SK-N-SH treated with all-trans-retinoic acid at 6 μM for 48 hours (cell line): Measurements from ENCODE around the gene TMEM208.

Experiments
- ATAC-seq: fragments of 200-7000 bp; cut with Tn5 transposase; 3 replicates; pipeline ENCODE4 v1.9.1; 2020; ENCODE audit warnings: mild to moderate bottlenecking, moderate library complexity
- BACH2 ChIP-seq: fragments of 250-450 bp; sonication (Bioruptor Pico); IDR thresholded peaks from 2 replicates; pipeline ENCODE4 v1.9.0; 2021; ENCODE audit warnings: mild to moderate bottlenecking, borderline replicate concordance
- CREB5 ChIP-seq: fragments of 250-450 bp; sonication (Bioruptor Pico); IDR thresholded peaks from 2 replicates; pipeline ENCODE4 v1.5.1; 2020; ENCODE audit warnings: low read depth, mild to moderate bottlenecking, moderate library complexity
- CSDC2 ChIP-seq: fragments of 250-450 bp; sonication (Bioruptor Pico); IDR thresholded peaks from 2 replicates; pipeline ENCODE4 v1.5.0; 2020; ENCODE audit warnings: mild to moderate bottlenecking, moderate library complexity
- CSRNP3 ChIP-seq: fragments of 250-450 bp; sonication (Bioruptor Pico); IDR thresholded peaks from 2 replicates; pipeline ENCODE4 v1.5.1; 2021; ENCODE audit warnings: mild to moderate bottlenecking, moderate library complexity
- ESRRG ChIP-seq: fragments of 250-450 bp; sonication (Bioruptor Pico); IDR thresholded peaks from 2 replicates; pipeline ENCODE4 v1.6.1; 2021; ENCODE audit warnings: mild to moderate bottlenecking
- GLIS3 ChIP-seq: fragments of 250-450 bp; sonication (Bioruptor Pico); IDR thresholded peaks from 2 replicates; pipeline ENCODE4 v1.5.0; 2020; ENCODE audit warnings: mild to moderate bottlenecking, moderate library complexity
- ISL1 ChIP-seq: fragments of 250-450 bp; sonication (Bioruptor Pico); IDR thresholded peaks from 2 replicates; pipeline ENCODE4 v2.1.2; 2022; ENCODE audit warnings: mild to moderate bottlenecking, moderate library complexity
- OSR1 ChIP-seq: fragments of 250-450 bp; sonication (Bioruptor Pico); IDR thresholded peaks from 2 replicates; pipeline ENCODE4 v1.8.0; 2022; ENCODE audit warnings: moderate library complexity, mild to moderate bottlenecking, inconsistent platforms
- POU6F1 ChIP-seq: fragments of 250-450 bp; sonication (Bioruptor Pico); IDR thresholded peaks from 2 replicates; pipeline ENCODE4 v1.8.0; 2021; ENCODE audit warnings: low read depth, mild to moderate bottlenecking, moderate library complexity, borderline replicate concordance
- PPARA ChIP-seq: fragments of 250-450 bp; sonication (Bioruptor Pico); IDR thresholded peaks from 2 replicates; pipeline ENCODE4 v1.5.0; 2020; ENCODE audit warnings: mild to moderate bottlenecking, borderline replicate concordance
- RARB ChIP-seq: fragments of 250-450 bp; sonication (Bioruptor Pico); IDR thresholded peaks from 2 replicates; pipeline ENCODE4 v1.8.0; 2021; ENCODE audit warnings: mild to moderate bottlenecking, moderate library complexity
- SNAI2 ChIP-seq: fragments of 250-450 bp; sonication (Bioruptor Pico); IDR thresholded peaks from 2 replicates; pipeline ENCODE4 v1.5.0; 2020; ENCODE audit warnings: mild to moderate bottlenecking, moderate library complexity
- TCF4 ChIP-seq: fragments of 250-450 bp; sonication (Bioruptor Pico); IDR thresholded peaks from 2 replicates; pipeline ENCODE4 v1.8.0; 2021; ENCODE audit warnings: mild to moderate bottlenecking, moderate library complexity, borderline replicate concordance
- TOX ChIP-seq: fragments of 250-450 bp; sonication (Bioruptor Pico); IDR thresholded peaks from 2 replicates; pipeline ENCODE4 v1.8.0; 2021; ENCODE audit warnings: mild to moderate bottlenecking, moderate library complexity, borderline replicate concordance
- TSHZ2 ChIP-seq: fragments of 250-450 bp; sonication (Bioruptor Pico); IDR thresholded peaks from 2 replicates; pipeline ENCODE4 v1.5.0; 2020; ENCODE audit warnings: mild to moderate bottlenecking, moderate library complexity
- ZC3H10 ChIP-seq: fragments of 250-450 bp; sonication (Bioruptor Pico); IDR thresholded peaks from 2 replicates; pipeline ENCODE4 v1.5.1; 2021; ENCODE audit warnings: mild to moderate bottlenecking, moderate library complexity
- ZFP30 ChIP-seq: fragments of 450-650 bp; formaldehyde crosslinking; IDR thresholded peaks from 2 replicates; pipeline ENCODE4 v1.5.0; 2022; ENCODE audit warnings: mild to moderate bottlenecking, moderate library complexity
- ZNF565 ChIP-seq: fragments of 450-650 bp; formaldehyde crosslinking; conservative IDR thresholded peaks from 2 replicates; pipeline ENCODE4 v1.5.0; 2020; ENCODE audit warnings: low read depth, mild to moderate bottlenecking, moderate library complexity
- ZNF70 ChIP-seq: fragments of 450-650 bp; formaldehyde crosslinking; IDR thresholded peaks from 2 replicates; pipeline ENCODE4 v1.5.0; 2020; ENCODE audit warnings: mild to moderate bottlenecking, moderate library complexity
- ZNF8 ChIP-seq: fragments of 450-650 bp; formaldehyde crosslinking; IDR thresholded peaks from 2 replicates; pipeline ENCODE4 v1.5.0; 2020; ENCODE audit warnings: mild to moderate bottlenecking, moderate library complexity
- TF ChIP-seq, protein P1 (sequence below): fragments of 250-450 bp; sonication (Bioruptor Pico); IDR thresholded peaks from 2 replicates; pipeline ENCODE4 v1.8.0; 2020; ENCODE audit warnings: mild to moderate bottlenecking, moderate library complexity, borderline replicate concordance

TMEM208 gene

DNA sequence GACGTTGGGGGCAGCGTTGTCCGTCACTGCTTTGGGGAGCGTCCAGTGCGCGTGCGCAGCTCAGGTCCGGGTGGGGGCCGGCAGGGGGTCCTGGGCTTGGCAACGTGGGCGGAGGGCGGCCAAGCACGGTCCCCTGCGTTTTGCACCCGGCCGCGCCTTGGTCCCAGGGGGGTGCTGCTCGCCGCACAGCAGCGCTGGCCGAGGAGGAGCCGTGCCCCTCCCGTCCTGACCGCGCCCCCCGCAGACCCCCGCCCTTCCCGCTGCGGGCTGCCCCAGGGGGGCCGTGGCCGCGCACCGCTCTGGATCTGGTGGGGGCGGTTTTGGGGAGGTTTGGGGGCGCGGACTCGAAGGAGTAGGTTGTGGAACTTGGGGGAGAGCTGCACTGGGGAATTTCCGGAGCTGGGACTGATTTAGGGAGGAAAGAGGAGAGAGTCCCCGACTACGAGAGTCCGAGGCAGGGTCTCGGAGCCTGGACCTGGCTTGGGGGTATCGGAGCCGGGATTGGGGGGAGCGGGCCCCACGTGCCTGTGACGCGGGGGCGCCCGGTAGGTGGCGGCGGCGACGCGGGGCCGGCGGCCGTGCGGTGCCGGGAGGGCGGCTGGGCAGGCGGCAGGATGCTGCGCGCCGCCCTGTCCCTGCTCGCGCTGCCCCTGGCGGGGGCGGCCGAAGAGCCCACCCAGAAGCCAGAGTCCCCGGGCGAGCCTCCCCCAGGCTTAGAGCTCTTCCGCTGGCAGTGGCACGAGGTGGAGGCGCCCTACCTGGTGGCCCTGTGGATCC lies 21.7 kb downstream of the TMEM208 start, which contains the start of gene SLC9A5:
TSS of gene SLC9A5 (plus strand) at position 579 of the 777 bp plus-strand sequence. CDS start at position 615, 36 bp downstream.
- ATAC-seq, result no peak
- TF ChIP-seq TOX (CRISPR knock-in tag) (no peak), TCF4 (CRISPR knock-in tag) (no peak), ZNF70 (CRISPR knock-in tag) (no peak), ZFP30 (CRISPR knock-in tag) (no peak), ISL1 (CRISPR knock-in tag) (no peak), GLIS3 (CRISPR knock-in tag) (no peak), ZNF565 (CRISPR knock-in tag) (no peak), ZC3H10 (CRISPR knock-in tag) (no peak), CSRNP3 (CRISPR knock-in tag) (no peak), PPARA (no peak), OSR1 (no peak), CREB5 (CRISPR knock-in tag) (no peak), POU6F1 (CRISPR knock-in tag) (no peak), ZNF8 (CRISPR knock-in tag) (no peak), CSDC2 (CRISPR knock-in tag) (no peak), RARB (no peak), ESRRG (no peak), TSHZ2 (CRISPR knock-in tag) (no peak)
- TF ChIP-seq, protein P1, sequence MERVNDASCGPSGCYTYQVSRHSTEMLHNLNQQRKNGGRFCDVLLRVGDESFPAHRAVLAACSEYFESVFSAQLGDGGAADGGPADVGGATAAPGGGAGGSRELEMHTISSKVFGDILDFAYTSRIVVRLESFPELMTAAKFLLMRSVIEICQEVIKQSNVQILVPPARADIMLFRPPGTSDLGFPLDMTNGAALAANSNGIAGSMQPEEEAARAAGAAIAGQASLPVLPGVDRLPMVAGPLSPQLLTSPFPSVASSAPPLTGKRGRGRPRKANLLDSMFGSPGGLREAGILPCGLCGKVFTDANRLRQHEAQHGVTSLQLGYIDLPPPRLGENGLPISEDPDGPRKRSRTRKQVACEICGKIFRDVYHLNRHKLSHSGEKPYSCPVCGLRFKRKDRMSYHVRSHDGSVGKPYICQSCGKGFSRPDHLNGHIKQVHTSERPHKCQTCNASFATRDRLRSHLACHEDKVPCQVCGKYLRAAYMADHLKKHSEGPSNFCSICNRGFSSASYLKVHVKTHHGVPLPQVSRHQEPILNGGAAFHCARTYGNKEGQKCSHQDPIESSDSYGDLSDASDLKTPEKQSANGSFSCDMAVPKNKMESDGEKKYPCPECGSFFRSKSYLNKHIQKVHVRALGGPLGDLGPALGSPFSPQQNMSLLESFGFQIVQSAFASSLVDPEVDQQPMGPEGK (CRISPR knock-in tag), result no peak

DNA sequence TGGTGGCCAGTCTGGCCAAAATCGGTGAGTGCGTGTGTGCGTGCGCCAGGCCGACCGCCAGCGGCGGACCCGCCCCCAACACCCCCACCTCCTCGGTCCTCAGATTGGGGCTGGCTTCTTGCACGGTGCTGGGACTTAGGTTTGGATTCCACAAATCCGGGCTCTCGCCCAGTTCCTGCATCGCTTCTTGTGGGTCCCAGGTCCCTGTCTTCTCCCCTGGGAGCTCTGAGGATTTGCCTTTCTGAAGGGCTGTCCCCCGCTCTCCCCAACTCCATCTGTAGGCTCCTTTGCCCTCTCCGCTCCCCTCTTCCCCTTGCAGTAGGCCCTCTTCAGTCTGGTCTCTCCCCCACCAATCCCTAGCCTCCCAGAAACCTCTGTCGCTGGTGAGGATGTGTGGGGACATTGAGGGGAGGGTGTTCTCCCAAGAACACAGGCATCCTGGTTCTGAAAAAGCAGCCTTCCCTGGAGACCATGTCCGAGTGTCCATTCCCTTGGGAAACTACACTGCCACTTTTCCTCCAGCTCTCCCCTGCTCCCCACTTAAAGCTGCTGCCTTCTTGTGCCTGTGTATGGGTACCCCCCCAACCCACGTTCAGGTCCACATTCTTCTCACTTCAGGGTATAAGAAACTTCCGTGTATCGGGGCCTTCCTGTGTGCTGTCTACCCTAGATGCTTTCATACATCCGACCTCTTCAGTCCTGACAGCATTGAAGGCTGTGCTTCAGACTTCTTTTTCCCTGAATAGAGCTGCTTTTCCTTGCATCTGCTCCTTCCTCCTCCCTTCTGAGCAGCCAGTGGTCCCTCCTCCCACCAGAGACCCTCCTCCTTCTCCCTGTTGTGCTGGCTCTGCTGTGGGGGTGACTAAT lies 22.5 kb downstream of the TMEM208 start:
- ATAC-seq, result no peak
- TF ChIP-seq ZNF8 (CRISPR knock-in tag) (no peak), RARB (no peak), SNAI2 (CRISPR knock-in tag) (no peak), TCF4 (CRISPR knock-in tag) (no peak), GLIS3 (CRISPR knock-in tag) (no peak), POU6F1 (CRISPR knock-in tag) (no peak), BACH2 (no peak), ZC3H10 (CRISPR knock-in tag) (no peak), CSRNP3 (CRISPR knock-in tag) (no peak), PPARA (no peak)
- TF ChIP-seq, protein P1 (CRISPR knock-in tag), result no peak
